Measurements from ENCODE around the gene SLC12A3.

The SLC12A3 gene

DNA sequence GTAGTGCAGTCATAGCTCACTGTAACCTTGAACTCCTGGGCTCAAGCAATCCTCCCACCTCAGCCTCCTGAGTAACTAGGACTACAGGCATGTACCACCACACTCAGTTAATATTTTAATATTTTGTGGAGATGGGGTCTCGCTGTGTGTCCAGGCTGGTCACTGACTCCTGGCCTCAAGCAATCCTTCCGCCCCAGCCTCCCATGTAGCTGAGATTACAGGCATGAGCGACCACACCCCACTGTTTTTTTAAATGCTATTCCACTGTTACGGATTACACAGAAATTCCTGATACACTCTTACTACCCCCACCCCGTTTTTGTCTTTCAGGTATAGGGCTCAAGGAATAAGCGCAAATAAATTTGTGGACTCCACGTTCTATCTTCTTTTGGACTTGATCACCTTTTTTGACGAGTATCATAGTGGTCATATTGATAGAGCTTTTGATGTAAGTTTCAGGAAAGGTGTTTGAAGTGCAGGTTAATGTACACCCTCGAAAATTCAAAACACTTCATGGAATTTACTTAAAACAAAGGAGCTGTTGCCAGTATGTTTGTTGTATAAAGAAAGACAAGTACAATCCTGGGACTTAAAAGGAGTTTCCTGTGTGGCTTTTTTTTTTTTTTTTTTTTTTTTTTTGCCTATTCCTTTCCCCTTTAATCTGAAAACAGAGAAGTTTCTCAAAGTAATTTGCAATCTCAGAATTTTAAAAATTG lies 26.2 kb upstream of the SLC12A3 start:
- intact Hi-C loops (cut with micrococcal nuclease) = no loop called here
- Mint-ChIP-seq H3K36me3 (ENCODE audit: low read depth) (peaks cover 100% of the 10 kb centered on the region), H3K27me3 (no peaks in the 10 kb centered on the region), H3K4me3 (no peak overlapping the region), H3K9me3 (no peaks in the 10 kb centered on the region), H3K27ac (no peak overlapping the region), H3K4me1 (ENCODE audit: low read depth) (no peaks in the 10 kb centered on the region)

DNA sequence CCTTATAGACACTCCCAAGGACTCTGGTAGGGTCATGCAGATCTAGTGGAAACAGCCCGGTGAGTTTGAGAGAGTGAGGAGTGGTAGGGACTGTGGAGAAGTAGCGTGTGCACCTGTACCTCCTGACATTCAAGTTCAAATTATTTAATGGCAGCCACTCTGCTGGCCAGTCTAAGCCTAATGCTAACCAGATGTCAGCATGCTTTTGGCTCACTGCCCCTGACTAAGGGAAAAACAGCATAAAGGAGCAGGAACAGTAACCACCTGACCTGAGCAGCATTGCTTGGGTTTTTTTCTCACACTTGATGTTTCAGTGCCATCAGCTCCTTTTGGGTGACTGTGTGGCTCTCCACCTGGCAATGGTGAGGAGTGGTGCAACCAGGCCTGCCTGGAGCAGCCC lies 23.8 kb upstream of the SLC12A3 start:
- Mint-ChIP-seq H3K27me3 (no peaks in the 10 kb centered on the region), H3K9me3 (no peaks in the 10 kb centered on the region), H3K36me3 (ENCODE audit: low read depth) (peaks cover 98% of the 10 kb centered on the region), H3K27ac (no peak overlapping the region), H3K4me1 (ENCODE audit: low read depth) (no peaks in the 10 kb centered on the region), H3K4me3 (no peak overlapping the region)
- intact Hi-C loops (cut with micrococcal nuclease) = no loop called here

- peaks cover 1% of the 10 kb centered on the region for H3K4me1 Mint-ChIP-seq (ENCODE audit: low read depth)
- no peak overlapping the region for H3K4me3 Mint-ChIP-seq
- H3K36me3 Mint-ChIP-seq (ENCODE audit: low read depth) = peaks cover 94% of the 10 kb centered on the region
- intact Hi-C loops (cut with micrococcal nuclease) = no loop called here
- H3K27ac Mint-ChIP-seq = no peak overlapping the region
- no peaks in the 10 kb centered on the region for H3K27me3 Mint-ChIP-seq
- H3K9me3 Mint-ChIP-seq = no peaks in the 10 kb centered on the region
These were observed 23.3 kb upstream of the SLC12A3 start for GRCh38 chr16:56841659-56842058.

DNA sequence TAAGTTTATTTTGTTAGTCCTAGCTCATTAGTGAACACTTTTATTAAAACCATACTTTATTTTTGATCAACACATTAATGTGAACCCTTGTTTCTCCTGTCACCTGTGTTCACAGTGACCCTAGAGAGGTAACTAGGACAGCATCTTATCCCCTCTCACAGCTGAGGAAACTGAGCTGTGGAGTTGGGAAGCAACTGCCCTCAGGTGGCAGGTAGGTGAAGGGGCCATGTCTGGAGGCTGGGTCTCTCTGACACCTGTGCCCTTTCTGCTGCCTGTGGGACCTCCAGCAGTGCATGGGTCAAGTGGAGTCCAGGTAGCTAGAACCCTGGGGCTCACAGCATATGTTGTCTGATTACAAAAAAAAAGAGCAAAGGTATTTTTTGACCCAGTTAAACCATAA lies 22.9 kb upstream of the SLC12A3 start:
- Mint-ChIP-seq H3K27me3 (no peaks in the 10 kb centered on the region), H3K4me3 (no peak overlapping the region), H3K9me3 (no peaks in the 10 kb centered on the region), H3K36me3 (ENCODE audit: low read depth) (peaks cover 89% of the 10 kb centered on the region), H3K27ac (no peak overlapping the region), H3K4me1 (ENCODE audit: low read depth) (peaks cover 6% of the 10 kb centered on the region)
- intact Hi-C loops (cut with micrococcal nuclease) = no loop called here

DNA sequence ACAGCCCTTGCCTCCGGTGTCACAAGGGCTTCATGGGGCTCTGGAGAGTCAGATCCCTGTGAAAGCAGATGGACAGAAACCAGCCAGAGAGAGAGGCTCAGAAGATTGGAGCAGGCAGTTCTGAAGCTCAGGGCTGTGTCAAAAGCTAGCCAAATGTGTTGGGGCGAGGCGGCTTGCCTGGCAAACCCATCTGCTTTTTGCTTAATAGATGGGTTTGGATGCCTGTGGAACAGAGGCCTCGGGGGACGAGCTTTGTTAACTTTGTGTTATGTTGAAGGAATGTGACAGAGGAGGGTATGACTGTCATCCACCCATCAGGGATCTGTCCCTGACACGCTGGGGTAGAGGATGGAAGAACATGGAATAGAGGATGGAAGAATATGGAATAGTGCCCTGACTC lies 21.0 kb upstream of the SLC12A3 start:
- Mint-ChIP-seq H3K27me3 (no peaks in the 10 kb centered on the region), H3K9me3 (no peaks in the 10 kb centered on the region), H3K4me1 (ENCODE audit: low read depth) (peaks cover 25% of the 10 kb centered on the region), H3K4me3 (no peak overlapping the region), H3K27ac (no peak overlapping the region), H3K36me3 (ENCODE audit: low read depth) (peaks cover 70% of the 10 kb centered on the region)
- intact Hi-C loops (cut with micrococcal nuclease) = no loop called here

DNA sequence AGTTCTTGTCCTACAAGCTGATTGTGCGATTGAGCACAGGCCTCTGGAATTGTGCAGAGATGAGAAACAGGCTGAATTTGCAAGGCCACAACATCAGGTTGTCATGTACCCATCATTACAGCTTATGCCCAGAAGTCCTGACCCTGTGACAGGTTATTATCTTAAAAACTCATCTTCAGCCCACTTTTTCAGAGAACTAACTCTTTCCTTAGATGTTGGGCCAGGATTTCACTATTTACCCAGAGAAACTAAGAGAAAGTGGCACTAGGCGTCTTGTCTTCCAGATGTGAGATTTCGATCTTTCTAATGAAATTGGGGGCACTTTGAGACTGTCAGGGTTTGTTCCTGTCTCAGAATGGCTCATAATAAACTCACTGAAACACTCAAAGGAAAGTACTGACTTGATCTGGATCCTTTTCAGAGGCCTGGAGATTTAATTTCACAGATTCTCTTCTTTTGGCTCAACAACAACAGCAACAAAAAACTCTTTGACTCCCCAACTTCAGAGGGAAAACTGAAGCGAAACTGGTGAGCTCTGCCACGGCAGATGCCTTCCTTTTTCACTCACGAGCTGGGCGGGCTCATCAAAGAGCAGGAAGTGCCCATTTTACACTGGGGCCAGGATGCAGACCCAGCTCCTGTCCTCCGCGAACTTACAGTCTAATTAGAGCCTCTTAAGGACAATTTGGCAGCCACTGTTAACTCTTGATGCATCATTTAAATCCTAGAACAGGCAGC lies 17.7 kb upstream of the SLC12A3 start:
- Mint-ChIP-seq H3K4me1 (ENCODE audit: low read depth) (peaks cover 49% of the 10 kb centered on the region), H3K27me3 (no peaks in the 10 kb centered on the region), H3K4me3 (no peak overlapping the region), H3K36me3 (ENCODE audit: low read depth) (peaks cover 37% of the 10 kb centered on the region), H3K9me3 (no peaks in the 10 kb centered on the region), H3K27ac (peak overlapping the region; percentile 22)
- intact Hi-C loops (cut with micrococcal nuclease) = no loop called here

GRCh38 chr16:56848029-56848936 lies 16.7 kb upstream of the SLC12A3 start:
- H3K36me3 Mint-ChIP-seq (ENCODE audit: low read depth) = peaks cover 28% of the 10 kb centered on the region
- intact Hi-C loops (cut with micrococcal nuclease) = no loop called here
- no peaks in the 10 kb centered on the region for H3K9me3 Mint-ChIP-seq
- no peaks in the 10 kb centered on the region for H3K27me3 Mint-ChIP-seq
- H3K27ac Mint-ChIP-seq = peak overlapping the region; percentile 22
- H3K4me1 Mint-ChIP-seq (ENCODE audit: low read depth) = peaks cover 53% of the 10 kb centered on the region
- no peak overlapping the region for H3K4me3 Mint-ChIP-seq

- Mint-ChIP-seq H3K27me3 (no peaks in the 10 kb centered on the region), H3K4me3 (no peak overlapping the region), H3K27ac (no peak overlapping the region), H3K4me1 (ENCODE audit: low read depth) (peaks cover 53% of the 10 kb centered on the region), H3K9me3 (no peaks in the 10 kb centered on the region), H3K36me3 (ENCODE audit: low read depth) (peaks cover 19% of the 10 kb centered on the region)
- intact Hi-C loops (cut with micrococcal nuclease) = no loop called here
These were observed 15.9 kb upstream of the SLC12A3 start for GRCh38 chr16:56848955-56849689.

- Mint-ChIP-seq H3K27ac (no peak overlapping the region), H3K27me3 (no peaks in the 10 kb centered on the region)
These were observed 15.0 kb upstream of the SLC12A3 start for GRCh38 chr16:56849690-56850680.

DNA sequence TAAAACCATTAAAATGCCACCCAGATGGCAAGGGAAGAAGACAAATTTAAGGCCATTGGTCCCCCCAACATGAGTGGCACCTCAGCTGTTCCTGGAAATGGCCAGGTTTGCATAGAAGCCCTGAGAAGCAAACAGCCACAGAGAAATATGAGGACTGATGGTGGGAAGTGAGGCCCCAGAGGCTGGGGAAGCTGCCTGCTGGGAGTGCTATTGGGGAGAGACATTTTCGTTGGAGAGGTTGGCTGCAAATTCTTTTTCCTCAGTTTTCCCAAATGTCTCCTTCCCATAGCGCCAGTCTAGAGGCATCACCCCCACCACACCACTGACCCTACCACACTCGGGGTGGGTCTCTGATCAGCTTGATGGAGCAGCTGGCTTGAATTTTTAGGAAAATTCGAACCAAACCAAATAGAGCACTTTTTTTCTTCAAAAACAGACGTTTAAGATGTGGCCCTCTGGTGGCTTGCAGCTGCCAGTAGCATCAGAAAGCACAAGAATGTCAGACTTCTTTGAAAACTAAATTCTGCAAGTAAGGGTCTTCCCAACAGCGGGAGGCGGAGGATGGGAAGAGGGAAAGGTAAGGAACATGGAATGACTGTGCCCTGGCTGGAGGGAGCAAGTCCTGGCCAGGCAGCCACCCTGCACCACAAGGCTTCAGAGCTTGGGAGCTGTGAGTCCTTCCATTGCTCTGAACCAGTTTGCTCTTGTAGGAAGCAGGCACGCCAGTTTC lies 13.2 kb upstream of the SLC12A3 start:
- intact Hi-C loops (cut with micrococcal nuclease) = no loop called here
- Mint-ChIP-seq H3K36me3 (ENCODE audit: low read depth) (no peaks in the 10 kb centered on the region), H3K4me1 (ENCODE audit: low read depth) (peaks cover 50% of the 10 kb centered on the region), H3K4me3 (no peak overlapping the region), H3K9me3 (no peaks in the 10 kb centered on the region), H3K27ac (peak overlapping the region; percentile 27), H3K27me3 (peaks cover 2% of the 10 kb centered on the region)

More at GRCh38 chr16:56849690-56850680, 15.0 kb upstream of the SLC12A3 start:
- Mint-ChIP-seq H3K4me3 (no peak overlapping the region), H3K4me1 (ENCODE audit: low read depth) (peaks cover 53% of the 10 kb centered on the region), H3K36me3 (ENCODE audit: low read depth) (peaks cover 11% of the 10 kb centered on the region), H3K9me3 (no peaks in the 10 kb centered on the region)
- intact Hi-C loops (cut with micrococcal nuclease) = no loop called here

GRCh38 chr16:56852401-56852730 lies 12.6 kb upstream of the SLC12A3 start:
- peaks cover 2% of the 10 kb centered on the region for H3K27me3 Mint-ChIP-seq
- no peaks in the 10 kb centered on the region for H3K36me3 Mint-ChIP-seq (ENCODE audit: low read depth)
- H3K4me3 Mint-ChIP-seq = no peak overlapping the region
- H3K9me3 Mint-ChIP-seq = no peaks in the 10 kb centered on the region
- intact Hi-C loops (cut with micrococcal nuclease) = no loop called here
- H3K4me1 Mint-ChIP-seq (ENCODE audit: low read depth) = peaks cover 50% of the 10 kb centered on the region
- H3K27ac Mint-ChIP-seq = peak overlapping the region; percentile 27

DNA sequence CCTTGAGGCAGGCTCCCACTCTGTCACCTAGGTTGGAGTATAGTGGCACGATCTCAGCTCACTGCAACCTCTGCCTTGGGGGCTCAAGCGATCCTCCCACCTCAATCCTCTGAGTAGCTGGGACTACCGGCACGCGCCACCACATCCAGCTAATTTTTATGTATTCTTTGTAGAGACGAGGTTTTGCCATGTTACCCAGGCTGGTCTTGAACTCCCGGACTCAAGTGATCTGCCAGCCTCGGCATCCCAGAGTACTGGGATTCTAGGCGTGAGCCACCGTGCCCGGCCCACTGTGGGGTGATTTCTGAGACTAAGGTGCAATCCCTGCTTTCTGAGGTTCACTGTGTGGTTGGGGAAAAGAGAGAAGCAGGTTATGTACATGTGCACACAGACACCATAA lies 12.0 kb upstream of the SLC12A3 start:
- Mint-ChIP-seq H3K27ac (no peak overlapping the region), H3K27me3 (peaks cover 4% of the 10 kb centered on the region), H3K4me3 (no peak overlapping the region), H3K4me1 (ENCODE audit: low read depth) (peaks cover 50% of the 10 kb centered on the region), H3K36me3 (ENCODE audit: low read depth) (no peaks in the 10 kb centered on the region), H3K9me3 (no peaks in the 10 kb centered on the region)
- intact Hi-C loops (cut with micrococcal nuclease) = no loop called here
